GM18951 (cell line): ENCODE measurements around the gene VASH1.

ENCODE experiments used
- POLR2A ChIP-seq: IDR thresholded peaks from 4 replicates; pipeline ENCODE4 v1.6.1; 2011; ENCODE audit warnings: mild to moderate bottlenecking; ENCODE audit not compliant: insufficient read length, insufficient read depth; ENCODE audit errors: extremely low read depth
- in situ Hi-C: fragments of 300-500 bp; cut with MboI; formaldehyde crosslinking; loops from one replicate; pipeline ENCODE4 v1.12.0; 2022; ENCODE audit warnings: low sequenced_read_pairs, mixed read lengths, inconsistent platforms; ENCODE audit not compliant: unreplicated experiment

Gene VASH1

DNA sequence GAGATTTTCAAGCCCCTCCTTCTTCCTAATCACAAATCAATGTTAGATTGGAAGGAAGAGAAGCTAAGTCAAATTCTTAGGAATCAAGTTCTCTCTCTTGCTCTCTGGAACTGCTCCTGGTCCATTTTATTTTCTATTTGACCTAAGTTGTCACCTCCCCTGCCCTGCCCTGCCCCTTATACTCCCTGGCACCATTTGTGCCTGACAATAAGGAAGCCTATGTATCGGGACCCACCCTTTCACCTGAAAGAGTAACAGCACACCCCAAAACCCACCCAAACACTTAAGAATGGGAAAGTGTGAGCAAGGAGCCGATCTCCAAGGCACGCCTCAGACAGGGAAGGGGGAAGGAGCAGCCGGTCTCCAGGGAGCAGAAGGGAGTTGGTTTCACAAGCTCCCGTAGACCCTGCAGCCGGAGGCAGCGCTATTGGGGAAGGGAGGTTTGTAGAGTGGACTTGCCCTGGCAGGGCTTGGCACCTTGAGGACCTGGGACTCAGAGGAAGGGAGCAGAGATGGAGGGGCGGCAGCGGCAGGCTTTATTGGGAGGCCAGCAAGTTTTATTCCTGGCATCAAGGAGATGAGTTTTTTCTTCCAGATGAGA lies 66.5 kb downstream of the VASH1 start:
- TF ChIP-seq POLR2A = no peak
- in situ Hi-C loops = no loop called here

DNA sequence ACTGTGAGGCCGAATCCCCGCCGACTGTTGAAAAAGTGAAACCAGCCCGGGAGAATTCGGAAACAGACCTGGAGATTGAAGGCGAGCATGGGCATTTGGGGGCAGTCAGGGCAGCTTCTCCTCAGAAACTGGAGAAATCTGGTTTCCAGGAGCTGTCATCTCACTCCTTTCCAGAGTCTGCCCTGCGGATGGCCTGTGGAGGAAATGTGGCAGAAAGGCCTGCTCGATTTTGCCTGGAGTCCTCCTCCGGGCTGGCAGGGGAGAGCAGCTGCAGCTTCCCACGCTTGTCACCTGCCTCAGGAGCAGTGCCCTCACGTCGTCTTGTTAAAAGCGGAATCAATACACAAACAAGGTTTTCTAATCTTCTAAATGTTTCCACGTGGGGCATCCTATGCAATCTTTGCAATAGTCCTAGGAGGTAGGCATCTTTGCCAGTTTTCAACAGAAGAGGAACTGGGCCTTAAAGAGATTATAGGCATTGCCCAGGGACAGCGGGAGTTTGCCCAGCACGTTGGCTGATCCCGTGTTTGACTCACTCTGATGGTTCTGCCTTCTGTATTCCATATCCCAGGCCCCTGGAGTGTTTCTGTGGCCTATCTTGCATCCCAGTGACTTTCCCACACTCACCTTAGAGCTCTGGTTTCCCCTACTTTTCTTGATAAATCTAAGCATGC lies 67.2 kb downstream of the VASH1 start:
- TF ChIP-seq POLR2A = no peak
- in situ Hi-C loops = no loop called here

DNA sequence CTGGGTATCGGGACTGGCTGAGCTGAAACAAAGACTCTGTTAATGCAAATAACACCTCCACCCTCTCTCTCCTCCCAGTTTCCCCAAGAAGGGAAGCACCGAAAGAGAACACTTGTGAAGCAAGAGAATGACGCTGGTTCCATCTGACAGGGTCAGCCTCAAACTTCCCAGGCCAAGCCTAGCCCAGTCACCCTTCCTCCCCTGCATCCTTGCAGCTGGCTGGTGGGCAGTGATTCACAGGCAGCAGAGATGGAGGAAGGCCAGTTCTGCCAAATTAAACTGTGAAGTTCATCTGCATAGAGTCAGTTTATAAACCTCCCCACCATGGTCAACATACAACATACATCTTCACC lies 67.7 kb downstream of the VASH1 start:
- no peak for TF ChIP-seq POLR2A
- in situ Hi-C loops = no loop called here

DNA sequence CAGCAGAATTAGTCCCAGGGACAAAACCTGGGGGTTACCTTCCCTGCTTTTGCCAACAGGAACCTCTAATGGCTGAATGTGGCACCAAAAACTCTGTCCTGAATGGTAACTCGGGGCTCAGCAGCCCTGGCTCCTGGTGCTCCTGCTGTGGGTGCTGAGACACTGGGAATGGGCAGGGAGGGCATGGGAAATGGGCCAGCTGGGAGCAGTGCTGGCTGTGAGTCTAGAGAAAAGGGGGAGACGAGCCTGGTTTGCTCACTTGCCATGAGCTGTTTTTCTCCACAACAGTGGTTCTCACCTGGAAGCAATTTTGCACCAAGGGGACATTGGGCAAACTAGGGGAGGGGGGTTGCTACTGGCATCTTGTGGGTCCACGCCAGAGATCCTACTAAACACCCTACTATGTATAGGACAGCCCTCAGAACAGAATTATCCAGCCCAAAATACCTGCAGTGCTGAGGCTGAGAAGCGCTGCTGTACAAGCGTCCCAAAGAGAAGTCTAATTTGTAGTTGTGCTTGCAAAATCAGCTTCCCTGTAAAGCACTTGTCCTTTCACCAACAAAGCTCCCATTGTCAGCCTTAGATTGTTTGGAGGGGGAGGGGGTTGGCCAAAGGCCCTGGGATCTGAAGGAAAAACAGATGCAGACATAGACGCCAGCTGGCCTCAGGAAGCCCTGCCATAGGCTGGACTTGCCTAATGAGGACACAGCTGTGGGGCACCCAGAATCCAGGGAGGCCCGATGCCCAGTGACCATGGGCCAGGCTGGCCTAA lies 68.6 kb downstream of the VASH1 start:
- in situ Hi-C loops = no loop called here

DNA sequence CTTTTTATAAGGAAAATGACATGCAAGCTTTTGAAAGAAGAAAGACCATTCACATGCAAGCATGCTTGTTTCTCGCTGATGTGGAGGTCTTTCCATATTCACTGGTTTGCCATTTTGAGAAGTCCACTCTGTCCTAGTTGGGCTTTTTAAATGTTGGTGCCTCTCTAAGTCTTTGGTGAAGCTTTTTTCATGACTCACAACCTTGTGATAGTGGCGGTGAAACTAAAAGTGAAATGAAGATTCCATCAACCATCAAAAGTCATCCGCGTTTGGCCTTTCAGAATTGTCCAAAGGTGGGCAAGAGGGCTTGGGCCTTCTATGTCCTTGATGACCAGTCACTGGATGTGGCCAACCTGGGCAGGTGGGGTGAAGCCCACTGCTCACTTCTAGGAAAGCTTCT lies 69.3 kb downstream of the VASH1 start:
- no peak for TF ChIP-seq POLR2A
- in situ Hi-C loops = no loop called here

More for the DNA sequence above, 68.6 kb downstream of the VASH1 start:
- no peak for TF ChIP-seq POLR2A

DNA sequence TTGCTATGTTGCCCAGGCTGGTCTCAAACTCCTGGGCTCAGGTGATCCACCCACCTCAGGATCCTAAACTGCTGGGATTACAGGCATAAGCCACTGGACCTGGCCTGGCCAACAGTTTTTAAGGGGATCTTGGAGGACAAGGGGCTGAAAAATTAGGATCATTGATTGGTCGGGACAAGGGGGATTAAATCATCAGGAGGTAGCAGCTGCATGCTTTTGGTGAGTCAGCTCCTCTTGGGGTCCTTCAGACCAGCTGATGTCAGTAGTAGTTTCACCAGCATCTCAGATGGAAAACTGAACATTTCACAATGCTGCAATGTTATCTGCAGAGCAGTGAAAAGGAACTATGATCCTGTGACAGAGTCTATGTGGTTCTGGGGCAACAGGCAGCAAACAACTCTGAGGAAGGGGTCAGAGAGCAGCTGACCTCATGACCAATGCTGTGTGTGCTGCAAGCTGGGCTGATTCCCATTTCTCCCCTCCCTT lies 71.3 kb downstream of the VASH1 start:
- in situ Hi-C loops = no loop called here
- no peak for TF ChIP-seq POLR2A
